Activated B cell treated with CpG ODN at 0.5 μM for 24 hours (primary cell): Measurements from ENCODE around the gene NSUN6. TPM values are rescaled to one million over a fixed set of nuclear protein-coding genes. Genes with fewer than 3 reads are reported as not detected.

Experiments
- ATAC-seq: fragments of 200-7000 bp; cut with Tn5 transposase; one replicate; pipeline ENCODE4 v1.10.0; 2021; ENCODE audit warnings: low read depth, mild to moderate bottlenecking, moderate library complexity
- CTCF ChIA-PET: fragments of 350-600 bp; sonication (Branson Sonifier 250); formaldehyde crosslinking; loops from one replicate; lab custom pipeline; 2021; ENCODE audit warnings: antibody characterized with exemption; lab: Charles Lee
- POLR2A ChIA-PET: fragments of 350-600 bp; sonication (Branson Sonifier 250); formaldehyde crosslinking; loops from one replicate; lab custom pipeline; 2021; ENCODE audit warnings: antibody characterized with exemption; lab: Charles Lee
- DNase-seq: peaks from one replicate; pipeline ENCODE4 v3.0.0; 2022
- H3K27ac Mint-ChIP-seq: one replicate; pipeline ENCODE4 v1.8.0; 2020; ENCODE audit warnings: mixed read lengths
- H3K27me3 Mint-ChIP-seq: one replicate; pipeline ENCODE4 v1.8.0; 2021; ENCODE audit warnings: mixed read lengths
- H3K36me3 Mint-ChIP-seq: one replicate; pipeline ENCODE4 v1.8.0; 2021; ENCODE audit warnings: low read depth, mixed read lengths
- H3K4me1 Mint-ChIP-seq: one replicate; pipeline ENCODE4 v1.8.0; 2021; ENCODE audit warnings: mixed read lengths
- H3K4me3 Mint-ChIP-seq: one replicate; pipeline ENCODE4 v1.8.0; 2020; ENCODE audit warnings: mild to moderate bottlenecking, mixed read lengths
- H3K9me3 Mint-ChIP-seq: one replicate; pipeline ENCODE4 v1.8.0; 2020; ENCODE audit warnings: mixed read lengths
- CTCF ChIP-seq: fragments of 200-600 bp; IDR thresholded peaks from one replicate; pipeline ENCODE4 v1.8.0; 2022; ENCODE audit warnings: antibody characterized with exemption, mild to moderate bottlenecking
- intact Hi-C: fragments of 100-400 bp; cut with micrococcal nuclease; formaldehyde crosslinking; loops from one replicate; pipeline ENCODE4 v1.15.1; 2024
- total RNA-seq: library from RNA; stranded (reverse); gene quantifications from 2 replicates; pipeline ENCODE4 v1.2.3, GENCODE V29; 2022

The NSUN6 gene
- total RNA-seq, 1 donor from 2014 or later, result 18.4 TPM

- H3K36me3 Mint-ChIP-seq, result no peaks in the 10 kb centered on the region
- ChIA-PET POLR2A (no interaction called here), CTCF (no interaction called here)
- H3K9me3 Mint-ChIP-seq, result no peaks in the 10 kb centered on the region
- no peak for TF ChIP-seq CTCF
- no peak overlapping the region for H3K27ac Mint-ChIP-seq
- no peak overlapping the region for H3K4me3 Mint-ChIP-seq
- ATAC-seq, result no peak
- H3K27me3 Mint-ChIP-seq, result no peaks in the 10 kb centered on the region
- intact Hi-C loops, result no loop called here
- no peaks in the 10 kb centered on the region for H3K4me1 Mint-ChIP-seq
- DNase-seq, result no peak
These were observed 35.8 kb upstream of the NSUN6 start for GRCh38 chr10:18687195-18687594.

- H3K4me3 Mint-ChIP-seq, result no peak overlapping the region
- intact Hi-C loops, result no loop called here
- POLR2A ChIA-PET, result no interaction called here
- CTCF ChIA-PET, result no interaction called here
- no peak overlapping the region for H3K27ac Mint-ChIP-seq
- H3K9me3 Mint-ChIP-seq, result no peaks in the 10 kb centered on the region
- no peaks in the 10 kb centered on the region for H3K27me3 Mint-ChIP-seq
- no peak for DNase-seq
- no peak for TF ChIP-seq CTCF
- H3K36me3 Mint-ChIP-seq, result peaks cover 1% of the 10 kb centered on the region
- H3K4me1 Mint-ChIP-seq, result no peaks in the 10 kb centered on the region
- no peak for ATAC-seq
These were observed 34.2 kb upstream of the NSUN6 start for GRCh38 chr10:18685555-18685954.

- Mint-ChIP-seq H3K4me3 (no peak overlapping the region), H3K9me3 (no peaks in the 10 kb centered on the region), H3K4me1 (no peaks in the 10 kb centered on the region), H3K36me3 (peaks cover 1% of the 10 kb centered on the region), H3K27me3 (no peaks in the 10 kb centered on the region), H3K27ac (no peak overlapping the region)
- POLR2A ChIA-PET, result no interaction called here
- DNase-seq (no peak), ATAC-seq (no peak)
- intact Hi-C loops, result no loop called here
- no peak for TF ChIP-seq CTCF
- CTCF ChIA-PET, result no interaction called here
These were observed 33.6 kb upstream of the NSUN6 start for GRCh38 chr10:18684953-18685352.

- Mint-ChIP-seq H3K27ac (no peak overlapping the region), H3K4me3 (no peak overlapping the region), H3K36me3 (peaks cover 1% of the 10 kb centered on the region), H3K27me3 (no peaks in the 10 kb centered on the region), H3K9me3 (no peaks in the 10 kb centered on the region), H3K4me1 (no peaks in the 10 kb centered on the region)
- no peak for TF ChIP-seq CTCF
- DNase-seq (no peak), ATAC-seq (no peak)
- intact Hi-C loops, result no loop called here
- CTCF ChIA-PET, result no interaction called here
- POLR2A ChIA-PET, result no interaction called here
These were observed 33.0 kb upstream of the NSUN6 start for GRCh38 chr10:18684416-18684815.

GRCh38 chr10:18683427-18683826 is 32.0 kb upstream of the NSUN6 start:
- no peak overlapping the region for H3K4me3 Mint-ChIP-seq
- intact Hi-C loops, result no loop called here
- DNase-seq (no peak), ATAC-seq (no peak)
- H3K9me3 Mint-ChIP-seq, result no peaks in the 10 kb centered on the region
- H3K4me1 Mint-ChIP-seq, result no peaks in the 10 kb centered on the region
- peaks cover 4% of the 10 kb centered on the region for H3K36me3 Mint-ChIP-seq
- TF ChIP-seq CTCF, result no peak
- ChIA-PET POLR2A (no interaction called here), CTCF (no interaction called here)
- no peak overlapping the region for H3K27ac Mint-ChIP-seq
- H3K27me3 Mint-ChIP-seq, result no peaks in the 10 kb centered on the region
